ENCODE results near the gene LGALS1.

DNA sequence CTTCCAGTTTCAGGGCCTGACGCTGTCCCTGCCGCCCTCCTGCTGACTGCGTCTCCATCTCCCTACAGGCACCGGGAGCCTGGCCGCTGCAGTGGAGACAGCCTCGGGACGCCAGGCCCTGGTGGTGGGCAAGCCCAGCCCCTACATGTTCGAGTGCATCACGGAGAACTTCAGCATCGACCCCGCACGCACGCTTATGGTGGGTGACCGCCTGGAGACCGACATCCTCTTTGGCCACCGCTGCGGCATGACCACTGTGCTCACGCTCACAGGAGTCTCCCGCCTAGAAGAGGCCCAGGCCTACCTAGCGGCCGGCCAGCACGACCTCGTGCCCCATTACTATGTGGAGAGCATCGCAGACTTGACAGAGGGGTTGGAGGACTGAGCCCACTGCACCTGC lies 9.9 kb upstream of the LGALS1 start:
- no peak for TF ChIP-seq TAF1 (conservative IDR thresholded peaks at IDR 0.05)
- TF ChIP-seq YY1 (IDR thresholded peaks at IDR 0.05) = no peak
- TF ChIP-seq, protein P1, sequence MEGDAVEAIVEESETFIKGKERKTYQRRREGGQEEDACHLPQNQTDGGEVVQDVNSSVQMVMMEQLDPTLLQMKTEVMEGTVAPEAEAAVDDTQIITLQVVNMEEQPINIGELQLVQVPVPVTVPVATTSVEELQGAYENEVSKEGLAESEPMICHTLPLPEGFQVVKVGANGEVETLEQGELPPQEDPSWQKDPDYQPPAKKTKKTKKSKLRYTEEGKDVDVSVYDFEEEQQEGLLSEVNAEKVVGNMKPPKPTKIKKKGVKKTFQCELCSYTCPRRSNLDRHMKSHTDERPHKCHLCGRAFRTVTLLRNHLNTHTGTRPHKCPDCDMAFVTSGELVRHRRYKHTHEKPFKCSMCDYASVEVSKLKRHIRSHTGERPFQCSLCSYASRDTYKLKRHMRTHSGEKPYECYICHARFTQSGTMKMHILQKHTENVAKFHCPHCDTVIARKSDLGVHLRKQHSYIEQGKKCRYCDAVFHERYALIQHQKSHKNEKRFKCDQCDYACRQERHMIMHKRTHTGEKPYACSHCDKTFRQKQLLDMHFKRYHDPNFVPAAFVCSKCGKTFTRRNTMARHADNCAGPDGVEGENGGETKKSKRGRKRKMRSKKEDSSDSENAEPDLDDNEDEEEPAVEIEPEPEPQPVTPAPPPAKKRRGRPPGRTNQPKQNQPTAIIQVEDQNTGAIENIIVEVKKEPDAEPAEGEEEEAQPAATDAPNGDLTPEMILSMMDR (IDR thresholded peaks at IDR 0.05; ENCODE audit: low read depth, low read length, missing input control) = no peak
- no peak for TF ChIP-seq EGR1 (IDR thresholded peaks at IDR 0.05; ENCODE audit: low read depth in 2 of 2)
- TF ChIP-seq GABPA (IDR thresholded peaks at IDR 0.05 in 1 of 2, conservative IDR thresholded peaks at IDR 0.05 in 1 of 2) = no peak
- TF ChIP-seq, protein P2, sequence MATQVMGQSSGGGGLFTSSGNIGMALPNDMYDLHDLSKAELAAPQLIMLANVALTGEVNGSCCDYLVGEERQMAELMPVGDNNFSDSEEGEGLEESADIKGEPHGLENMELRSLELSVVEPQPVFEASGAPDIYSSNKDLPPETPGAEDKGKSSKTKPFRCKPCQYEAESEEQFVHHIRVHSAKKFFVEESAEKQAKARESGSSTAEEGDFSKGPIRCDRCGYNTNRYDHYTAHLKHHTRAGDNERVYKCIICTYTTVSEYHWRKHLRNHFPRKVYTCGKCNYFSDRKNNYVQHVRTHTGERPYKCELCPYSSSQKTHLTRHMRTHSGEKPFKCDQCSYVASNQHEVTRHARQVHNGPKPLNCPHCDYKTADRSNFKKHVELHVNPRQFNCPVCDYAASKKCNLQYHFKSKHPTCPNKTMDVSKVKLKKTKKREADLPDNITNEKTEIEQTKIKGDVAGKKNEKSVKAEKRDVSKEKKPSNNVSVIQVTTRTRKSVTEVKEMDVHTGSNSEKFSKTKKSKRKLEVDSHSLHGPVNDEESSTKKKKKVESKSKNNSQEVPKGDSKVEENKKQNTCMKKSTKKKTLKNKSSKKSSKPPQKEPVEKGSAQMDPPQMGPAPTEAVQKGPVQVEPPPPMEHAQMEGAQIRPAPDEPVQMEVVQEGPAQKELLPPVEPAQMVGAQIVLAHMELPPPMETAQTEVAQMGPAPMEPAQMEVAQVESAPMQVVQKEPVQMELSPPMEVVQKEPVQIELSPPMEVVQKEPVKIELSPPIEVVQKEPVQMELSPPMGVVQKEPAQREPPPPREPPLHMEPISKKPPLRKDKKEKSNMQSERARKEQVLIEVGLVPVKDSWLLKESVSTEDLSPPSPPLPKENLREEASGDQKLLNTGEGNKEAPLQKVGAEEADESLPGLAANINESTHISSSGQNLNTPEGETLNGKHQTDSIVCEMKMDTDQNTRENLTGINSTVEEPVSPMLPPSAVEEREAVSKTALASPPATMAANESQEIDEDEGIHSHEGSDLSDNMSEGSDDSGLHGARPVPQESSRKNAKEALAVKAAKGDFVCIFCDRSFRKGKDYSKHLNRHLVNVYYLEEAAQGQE (IDR thresholded peaks at IDR 0.05) = no peak
- no peak for TF ChIP-seq RAD21 (IDR thresholded peaks at IDR 0.05)
